Activated CD8-positive, alpha-beta memory T cell treated with anti-CD3 and anti-CD28 coated beads for 48 hours (primary cell): Measurements from ENCODE around the gene ATXN1.
"Not testable (repeated sequence)": the region's sequence is repeated elsewhere in the genome, so short reads cannot be mapped to it uniquely, and the experiment has no call there.

ENCODE experiments used
- DNase-seq, 3 experiments: peaks; one replicate each; pipeline ENCODE4 v3.0.0-alpha.2; 2020; ENCODE audit warnings: low read depth in 2 of 3, low spot score in 2 of 3

ATXN1 gene

GRCh38 chr6:16654701-16655100, 106.6 kb downstream of the ATXN1 start:
- no peak for DNase-seq

- DNase-seq = no peak
These were observed 108.0 kb downstream of the ATXN1 start for GRCh38 chr6:16653226-16653625.

GRCh38 chr6:16651871-16652270, 109.4 kb downstream of the ATXN1 start:
- no peak for DNase-seq

- no peak for DNase-seq
These were observed 111.4 kb downstream of the ATXN1 start for GRCh38 chr6:16649890-16650289.

GRCh38 chr6:16649241-16649640, 112.0 kb downstream of the ATXN1 start:
- DNase-seq = no peak

GRCh38 chr6:16648003-16648402, 113.3 kb downstream of the ATXN1 start:
- DNase-seq = no peak

- DNase-seq = no peak
These were observed 113.8 kb downstream of the ATXN1 start for GRCh38 chr6:16647422-16647821.

GRCh38 chr6:16644540-16645250, 116.6 kb downstream of the ATXN1 start:
- no peak for DNase-seq

- DNase-seq = no peak
These were observed 121.4 kb downstream of the ATXN1 start for GRCh38 chr6:16639684-16640480.

- no peak for DNase-seq
These were observed 123.6 kb downstream of the ATXN1 start for GRCh38 chr6:16637635-16638034.

GRCh38 chr6:16635810-16636602, 125.3 kb downstream of the ATXN1 start:
- DNase-seq = no peak

GRCh38 chr6:16635291-16635809, 125.9 kb downstream of the ATXN1 start:
- DNase-seq = no peak

- DNase-seq = no peak
These were observed 126.4 kb downstream of the ATXN1 start for GRCh38 chr6:16634855-16635254.

GRCh38 chr6:16633961-16634360, 127.3 kb downstream of the ATXN1 start:
- no peak for DNase-seq

- no peak for DNase-seq
These were observed 127.8 kb downstream of the ATXN1 start for GRCh38 chr6:16633465-16633864.

GRCh38 chr6:16632101-16632500, 129.2 kb downstream of the ATXN1 start:
- no peak for DNase-seq

- no peak for DNase-seq
These were observed 131.1 kb downstream of the ATXN1 start for GRCh38 chr6:16630026-16630643.

GRCh38 chr6:16628580-16628979, 132.7 kb downstream of the ATXN1 start:
- not testable (repeated sequence) for DNase-seq

GRCh38 chr6:16626650-16627049, 134.6 kb downstream of the ATXN1 start:
- DNase-seq = no peak

- DNase-seq = no peak
These were observed 135.7 kb downstream of the ATXN1 start for GRCh38 chr6:16625291-16626265.
